HepG2 (cell line): ENCODE measurements around the gene ANXA6. TPM values are rescaled to one million over a fixed set of nuclear protein-coding genes. Genes with fewer than 3 reads are reported as not detected.

Experiments
- ATAC-seq: fragments of 200-7000 bp; cut with Tn5 transposase; 3 replicates; pipeline ENCODE4 v1.9.1; 2020; ENCODE audit warnings: mild to moderate bottlenecking, moderate library complexity
- BruUV-seq: library from RNA; stranded (reverse); fragments of 400-500 nt; replicated peaks from 2 replicates; lab custom pipeline; 2021; lab: Mats Ljungman, UMichigan
- CTCF ChIA-PET: fragments of 300-600 bp; formaldehyde crosslinking; extraction: SDS; loops from one replicate; lab custom pipeline; 2021; ENCODE audit warnings: low total read pairs, inconsistent platforms, low intra/inter-chr PET ratio; lab: Yijun Ruan, JAX
- POLR2A ChIA-PET: fragments of 350-600 bp; sonication (Branson Sonifier 250); formaldehyde crosslinking; loops from one replicate; lab custom pipeline; 2020; ENCODE audit warnings: antibody characterized with exemption, inconsistent platforms; lab: Yijun Ruan, JAX
- DNase-seq: peaks from one replicate; pipeline ENCODE4 v3.0.0-alpha.2; 2015; ENCODE audit warnings: low spot score
- FAIRE-seq: peaks from 3 replicates; lab custom pipeline; 2011; peaks lifted over from hg19 to GRCh38; lab: Jason Lieb, UNC
- H2AFZ ChIP-seq: one replicate; pipeline ENCODE4 v1.6.1; 2011; ENCODE audit warnings: low read length, inconsistent platforms
- H3K27ac ChIP-seq: fragments of 300-600 bp; 3 replicates; pipeline ENCODE4 v1.8.0; 2011; ENCODE audit warnings: mixed run types, mild to moderate bottlenecking, mixed read lengths, low read length, inconsistent platforms; ENCODE audit not compliant: insufficient read depth; ENCODE audit errors: extremely low read length
- H3K27me3 ChIP-seq, 2 experiments: fragments of 200-600 bp in 1 of 2; 2 replicates in 1 of 2; 3 replicates in 1 of 2; pipeline versions ENCODE4 v1.6.0 to v1.8.0; 2011; ENCODE audit warnings: low read length in 2 of 2, mild to moderate bottlenecking in 2 of 2, moderate library complexity in 2 of 2, inconsistent platforms in 1 of 2; ENCODE audit not compliant: insufficient read depth in 2 of 2, control insufficient read depth in 1 of 2
- H3K36me3 ChIP-seq, 2 experiments: fragments of 200-600 bp in 1 of 2; replicated peaks in 1 of 2; 2 replicates in 1 of 2; 3 replicates in 1 of 2; pipeline versions ENCODE4 v1.5.1 to v1.8.0; 2011; ENCODE audit warnings: low read length in 2 of 2, inconsistent platforms in 1 of 2; ENCODE audit not compliant: insufficient read depth in 2 of 2, control insufficient read depth in 1 of 2
- H3K4me1 ChIP-seq: 2 replicates; pipeline ENCODE4 v1.5.1; 2012; ENCODE audit warnings: low read length, inconsistent platforms; ENCODE audit not compliant: insufficient read depth
- H3K4me2 ChIP-seq: 2 replicates; pipeline ENCODE4 v1.6.0; 2011; ENCODE audit warnings: low read depth, low read length, inconsistent platforms
- H3K4me3 ChIP-seq, 3 experiments: fragments of 200-600 bp in 1 of 3; sonication (generic), shearing (Covaris generic) in 1 of 3; replicated peaks in 1 of 3; 2 replicates each; pipeline ENCODE4 v1.5.1; 2011 to 2016; ENCODE audit warnings: low read length in 3 of 3, inconsistent platforms in 2 of 3, low read depth in 2 of 3, mild to moderate bottlenecking in 2 of 3, control low read depth in 1 of 3, mixed read lengths in 1 of 3; ENCODE audit not compliant: insufficient read depth in 1 of 3
- H3K79me2 ChIP-seq: one replicate; pipeline ENCODE4 v1.6.1; 2011; ENCODE audit warnings: low read length, inconsistent platforms; ENCODE audit not compliant: insufficient read depth
- H3K9ac ChIP-seq: 2 replicates; pipeline ENCODE4 v1.6.0; 2011; ENCODE audit warnings: mild to moderate bottlenecking, low read depth, low read length, inconsistent platforms; ENCODE audit not compliant: insufficient read depth
- H3K9me3 ChIP-seq: 2 replicates; pipeline ENCODE4 v1.5.1; 2012; ENCODE audit warnings: mild to moderate bottlenecking, low read length
- H4K20me1 ChIP-seq: 2 replicates; pipeline ENCODE4 v1.6.0; 2011; ENCODE audit warnings: inconsistent platforms, mild to moderate bottlenecking, low read length, moderate library complexity; ENCODE audit not compliant: insufficient read depth
- CEBPB ChIP-seq: IDR thresholded peaks from 2 replicates; pipeline ENCODE4 v1.6.1; 2011; ENCODE audit warnings: low read depth, low read length, improper control_type of control experiment, borderline replicate concordance
- CEBPG ChIP-seq: IDR thresholded peaks from 2 replicates; pipeline ENCODE4 v1.6.1; 2016
- HNF4A ChIP-seq: sonication (generic); formaldehyde crosslinking; IDR thresholded peaks from 2 replicates; pipeline ENCODE4 v1.4.0; 2020; ENCODE audit warnings: missing genetic modification reagents
- HNF4G ChIP-seq, 2 experiments: sonication (generic) in 1 of 2; formaldehyde crosslinking in 1 of 2; IDR thresholded peaks; 2 replicates each; pipeline versions ENCODE4 v1.4.0 to v1.6.1; 2011 to 2020; ENCODE audit warnings: borderline replicate concordance in 2 of 2, low read depth in 2 of 2, mild to moderate bottlenecking in 2 of 2, low read length in 1 of 2, missing genetic modification reagents in 1 of 2, moderate library complexity in 1 of 2
- HNRNPK ChIP-seq: fragments of 200-400 bp; formaldehyde crosslinking; IDR thresholded peaks from 2 replicates; pipeline ENCODE4 v1.6.1; 2018; ENCODE audit warnings: low read length, low read depth, moderate library complexity, mild to moderate bottlenecking; ENCODE audit not compliant: poor library complexity, severe bottlenecking
- PATZ1 ChIP-seq: sonication (generic); formaldehyde crosslinking; IDR thresholded peaks from 2 replicates; pipeline ENCODE4 v1.4.0; 2020; ENCODE audit warnings: missing genetic modification reagents
- REST ChIP-seq, 2 experiments: IDR thresholded peaks; 2 replicates each; pipeline ENCODE4 v1.6.1; 2011 to 2012; ENCODE audit warnings: low read length in 2 of 2, borderline replicate concordance in 1 of 2, low read depth in 1 of 2, mild to moderate bottlenecking in 1 of 2, moderate library complexity in 1 of 2
- SMC3 ChIP-seq: IDR thresholded peaks from 2 replicates; pipeline ENCODE4 v1.6.1; 2011; ENCODE audit warnings: low read length, improper control_type of control experiment
- ZBTB1 ChIP-seq: sonication (generic); formaldehyde crosslinking; IDR thresholded peaks from 2 replicates; pipeline ENCODE4 v1.4.0; 2020; ENCODE audit warnings: missing genetic modification reagents, borderline replicate concordance
- ZBTB7B ChIP-seq: sonication (generic); formaldehyde crosslinking; IDR thresholded peaks from 2 replicates; pipeline ENCODE4 v1.4.0; 2020; ENCODE audit warnings: missing genetic modification reagents
- ZNF713 ChIP-seq: sonication (generic); formaldehyde crosslinking; IDR thresholded peaks from 2 replicates; pipeline ENCODE4 v1.4.0; 2020; ENCODE audit warnings: mild to moderate bottlenecking, missing genetic modification reagents
- ZNF724P ChIP-seq: sonication (generic); formaldehyde crosslinking; IDR thresholded peaks from 2 replicates; pipeline ENCODE4 v1.8.0; 2022; ENCODE audit warnings: missing genetic modification reagents, borderline replicate concordance
- ZSCAN31 ChIP-seq: sonication (generic); formaldehyde crosslinking; IDR thresholded peaks from 2 replicates; pipeline ENCODE4 v1.5.0; 2020; ENCODE audit warnings: low read depth, mild to moderate bottlenecking, missing genetic modification reagents
- WGBS: methylation state at CpG from one replicate; pipeline ENCODE4 v1.1.6; 2017; ENCODE audit warnings: low lambda C conversion rate; 5-methylcytosine and 5-hydroxymethylcytosine counted together
- in situ Hi-C: cut with HindIII; loops from 2 replicates; pipeline ENCODE4 v1.10.0; 2017; ENCODE audit warnings: low pct_unique_long_range_greater_than_20kb; ENCODE audit not compliant: extremely low pct_ligation_motif_present
- intact Hi-C: fragments of 100-400 bp; cut with micrococcal nuclease; formaldehyde crosslinking; loops from one replicate; pipeline ENCODE4 v1.10.0; 2022; ENCODE audit not compliant: unreplicated experiment
- polyA plus RNA-seq, 8 experiments: library from polyadenylated mRNA; depleted of rRNA in 3 of 8; stranded (reverse) in 7 of 8; unstranded in 1 of 8; fragments of >200 nt; fragmentation: Illumina TruSeq in 4 of 8; extraction: Trizol in 4 of 8; gene quantifications; 2 replicates each; pipeline versions ENCODE4 v1.2.1 to v1.2.3, GENCODE V29; 2011 to 2016; ENCODE audit warnings: low read depth in 4 of 8, missing spikeins in 1 of 8, mixed read lengths in 1 of 8; ENCODE audit not compliant: insufficient read depth in 1 of 8
- total RNA-seq, 5 experiments: library from RNA; depleted of rRNA; stranded (reverse); fragments of >200 nt; fragmentation: Illumina TruSeq; extraction: Trizol; gene quantifications; 2 replicates each; pipeline ENCODE4 v1.2.3, GENCODE V29; 2016; ENCODE audit warnings: low read depth in 1 of 5
- TF ChIP-seq, protein P1 (sequence below): sonication (generic); formaldehyde crosslinking; IDR thresholded peaks from 2 replicates; pipeline ENCODE4 v1.4.0; 2020; ENCODE audit warnings: missing genetic modification reagents, borderline replicate concordance

The ANXA6 gene
- total and polyA plus RNA-seq, 2 of the 13 experiments (the other 11 are each of a cell fraction or from before 2014, with no cell fraction given) = 103 to 125 TPM

DNA sequence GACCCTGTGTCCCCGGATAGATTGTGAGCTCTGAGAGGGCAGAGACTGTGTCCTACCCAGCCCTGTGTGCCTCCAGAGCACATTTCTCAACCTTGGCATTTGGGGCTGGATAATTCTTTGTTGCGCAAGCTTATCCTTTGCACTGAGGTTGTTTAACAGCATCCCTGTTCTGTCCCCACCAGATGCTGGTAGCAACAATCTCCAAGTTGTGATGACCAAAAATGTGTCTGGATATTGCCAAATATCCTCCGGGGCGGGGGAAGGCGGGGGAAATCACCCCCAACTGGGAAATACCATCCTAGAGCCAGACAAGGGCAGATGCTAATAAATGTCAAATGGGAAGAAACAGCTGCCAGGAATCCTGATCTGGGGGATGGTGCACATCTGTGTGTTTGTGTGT lies 52.8 kb downstream of the ANXA6 start:
- H3K79me2 ChIP-seq = no peaks in the 10 kb centered on the region
- H3K4me3 ChIP-seq = no peak overlapping the region
- H3K36me3 ChIP-seq = peaks cover 10 to 40% of the 10 kb centered on the region in 2 experiments
- CTCF ChIA-PET = no interaction called here
- no peak overlapping the region for H2AFZ ChIP-seq
- no peaks in the 10 kb centered on the region for H3K9me3 ChIP-seq
- no peaks in the 10 kb centered on the region for H3K27me3 ChIP-seq
- peaks cover 17% of the 10 kb centered on the region for H3K4me1 ChIP-seq
- ATAC-seq = peak; percentile 72
- intact Hi-C loops = no loop called here
- in situ Hi-C loops = no loop called here
- DNase-seq = peak; percentile 33
- POLR2A ChIA-PET = interaction anchor here (1.3 kb wide), 1 partner anchor 85 kb away, joined by 4 read pairs; the partner anchor contains the start of gene GPX3
- FAIRE-seq = peak; percentile 80
- no peak overlapping the region for H3K4me2 ChIP-seq
- BruUV-seq = no TSS peak
- H3K27ac ChIP-seq = no peak overlapping the region
- H3K9ac ChIP-seq = no peak overlapping the region
- 77% methylated on average over 4 of the region's 5 CpGs for WGBS
- no peaks in the 10 kb centered on the region for H4K20me1 ChIP-seq
- no peak for TF ChIP-seq REST (IDR thresholded peaks at IDR 0.05; ENCODE audit: borderline replicate concordance in 1 of 2, low read depth in 1 of 2, low read length in 2 of 2)
- no peak for TF ChIP-seq ZNF724P
- peak; percentile 30; the same call in 1 of the 2 replicates for TF ChIP-seq PATZ1 (CRISPR knock-in tag)
- TF ChIP-seq CEBPG = peak; percentile 93
- TF ChIP-seq HNF4A (CRISPR knock-in tag) = peak; percentile 70
- peak; percentile 16; the same call in 1 of the 2 replicates for TF ChIP-seq SMC3
- no peak for TF ChIP-seq ZSCAN31 (CRISPR knock-in tag)
- TF ChIP-seq ZBTB1 (CRISPR knock-in tag) = no peak
- TF ChIP-seq ZNF713 = no peak
- TF ChIP-seq, protein P1, sequence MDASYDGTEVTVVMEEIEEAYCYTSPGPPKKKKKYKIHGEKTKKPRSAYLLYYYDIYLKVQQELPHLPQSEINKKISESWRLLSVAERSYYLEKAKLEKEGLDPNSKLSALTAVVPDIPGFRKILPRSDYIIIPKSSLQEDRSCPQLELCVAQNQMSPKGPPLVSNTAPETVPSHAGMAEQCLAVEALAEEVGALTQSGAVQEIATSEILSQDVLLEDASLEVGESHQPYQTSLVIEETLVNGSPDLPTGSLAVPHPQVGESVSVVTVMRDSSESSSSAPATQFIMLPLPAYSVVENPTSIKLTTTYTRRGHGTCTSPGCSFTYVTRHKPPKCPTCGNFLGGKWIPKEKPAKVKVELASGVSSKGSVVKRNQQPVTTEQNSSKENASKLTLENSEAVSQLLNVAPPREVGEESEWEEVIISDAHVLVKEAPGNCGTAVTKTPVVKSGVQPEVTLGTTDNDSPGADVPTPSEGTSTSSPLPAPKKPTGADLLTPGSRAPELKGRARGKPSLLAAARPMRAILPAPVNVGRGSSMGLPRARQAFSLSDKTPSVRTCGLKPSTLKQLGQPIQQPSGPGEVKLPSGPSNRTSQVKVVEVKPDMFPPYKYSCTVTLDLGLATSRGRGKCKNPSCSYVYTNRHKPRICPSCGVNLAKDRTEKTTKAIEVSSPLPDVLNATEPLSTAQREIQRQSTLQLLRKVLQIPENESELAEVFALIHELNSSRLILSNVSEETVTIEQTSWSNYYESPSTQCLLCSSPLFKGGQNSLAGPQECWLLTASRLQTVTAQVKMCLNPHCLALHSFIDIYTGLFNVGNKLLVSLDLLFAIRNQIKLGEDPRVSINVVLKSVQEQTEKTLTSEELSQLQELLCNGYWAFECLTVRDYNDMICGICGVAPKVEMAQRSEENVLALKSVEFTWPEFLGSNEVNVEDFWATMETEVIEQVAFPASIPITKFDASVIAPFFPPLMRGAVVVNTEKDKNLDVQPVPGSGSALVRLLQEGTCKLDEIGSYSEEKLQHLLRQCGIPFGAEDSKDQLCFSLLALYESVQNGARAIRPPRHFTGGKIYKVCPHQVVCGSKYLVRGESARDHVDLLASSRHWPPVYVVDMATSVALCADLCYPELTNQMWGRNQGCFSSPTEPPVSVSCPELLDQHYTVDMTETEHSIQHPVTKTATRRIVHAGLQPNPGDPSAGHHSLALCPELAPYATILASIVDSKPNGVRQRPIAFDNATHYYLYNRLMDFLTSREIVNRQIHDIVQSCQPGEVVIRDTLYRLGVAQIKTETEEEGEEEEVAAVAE (CRISPR knock-in tag) = no peak
- TF ChIP-seq CEBPB = peak; percentile 96
- TF ChIP-seq HNF4G (IDR thresholded peaks at IDR 0.05; ENCODE audit: borderline replicate concordance, low read depth, low read length) = peak; percentile 45; the same call in 1 of the 2 replicates
- TF ChIP-seq HNF4G (CRISPR knock-in tag; IDR thresholded peaks at IDR 0.05; ENCODE audit: borderline replicate concordance, low read depth) = no peak
- no peak for TF ChIP-seq ZBTB7B (CRISPR knock-in tag)
- TF ChIP-seq HNRNPK = no peak
